GM21529 (cell line): ENCODE data around the gene OSBPL5.
"Not testable (repeated sequence)": the region's sequence is repeated elsewhere in the genome, so short reads cannot be mapped to it uniquely, and the experiment has no call there.

Experiments used
- ATAC-seq: cut with Tn5 transposase; IDR thresholded peaks from one replicate; pipeline ENCODE4 v1.9.1; 2021; ENCODE audit not compliant: unreplicated experiment

The OSBPL5 gene

DNA sequence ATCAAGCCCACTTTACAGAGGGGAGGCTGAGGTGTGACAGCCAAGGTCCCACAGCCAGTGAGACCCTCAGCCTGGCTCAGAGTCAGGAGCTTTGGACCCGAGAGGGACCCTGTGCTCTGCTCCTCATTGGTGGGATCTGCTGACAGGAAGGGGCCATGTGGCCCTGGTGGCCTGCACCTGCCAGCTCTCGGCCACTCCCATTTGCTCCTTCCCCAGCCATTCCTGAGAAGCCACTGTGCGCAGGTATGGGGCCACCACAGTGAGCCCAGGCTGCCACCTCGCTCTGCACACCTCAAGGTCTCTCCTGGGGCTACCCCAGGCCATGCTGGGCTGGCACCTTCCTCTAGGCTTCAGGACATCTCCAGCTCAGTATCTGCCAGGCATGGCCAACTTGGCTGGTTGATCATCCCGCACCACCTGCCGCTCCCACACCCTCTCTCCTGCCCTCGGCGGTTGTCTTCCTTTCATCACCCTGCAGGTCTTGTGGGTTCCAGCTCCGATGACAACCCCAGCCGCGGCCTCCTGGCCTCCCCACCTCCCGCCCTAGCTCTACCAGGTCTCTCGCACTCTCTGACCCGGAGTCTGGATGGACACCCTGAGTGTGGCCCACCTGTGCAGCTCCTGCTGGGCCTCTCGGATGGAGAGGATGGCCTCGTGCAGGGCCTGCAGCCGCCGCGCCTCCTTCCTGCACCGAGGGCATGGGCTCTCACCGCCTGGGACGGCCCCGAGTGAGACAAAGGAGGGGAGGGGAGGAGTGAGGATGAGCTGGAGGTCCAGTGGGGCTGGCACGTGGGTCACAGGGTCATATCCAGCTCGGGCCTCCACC lies 75.7 kb downstream of the OSBPL5 start:
- ATAC-seq = no peak

DNA sequence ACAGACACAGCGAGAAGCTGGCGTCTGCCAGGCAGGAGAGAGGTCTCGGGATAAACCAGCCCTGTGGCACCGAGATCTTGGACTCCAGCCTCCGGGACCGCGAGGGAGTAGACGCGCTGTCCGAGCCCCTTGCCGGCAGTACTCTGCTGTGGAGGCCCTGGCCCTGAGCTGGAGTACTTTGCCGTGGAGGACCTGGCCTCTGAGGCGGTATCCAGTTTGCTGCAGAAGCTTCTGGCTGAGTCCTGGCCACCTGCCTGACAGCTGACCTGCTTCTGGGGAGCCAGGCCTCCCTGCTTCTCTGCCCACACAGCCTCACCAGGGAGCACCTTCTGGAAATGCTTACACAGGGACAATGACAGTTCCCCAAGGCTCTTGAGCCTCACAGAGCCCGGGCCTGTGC lies 76.3 kb downstream of the OSBPL5 start:
- ATAC-seq = no peak

DNA sequence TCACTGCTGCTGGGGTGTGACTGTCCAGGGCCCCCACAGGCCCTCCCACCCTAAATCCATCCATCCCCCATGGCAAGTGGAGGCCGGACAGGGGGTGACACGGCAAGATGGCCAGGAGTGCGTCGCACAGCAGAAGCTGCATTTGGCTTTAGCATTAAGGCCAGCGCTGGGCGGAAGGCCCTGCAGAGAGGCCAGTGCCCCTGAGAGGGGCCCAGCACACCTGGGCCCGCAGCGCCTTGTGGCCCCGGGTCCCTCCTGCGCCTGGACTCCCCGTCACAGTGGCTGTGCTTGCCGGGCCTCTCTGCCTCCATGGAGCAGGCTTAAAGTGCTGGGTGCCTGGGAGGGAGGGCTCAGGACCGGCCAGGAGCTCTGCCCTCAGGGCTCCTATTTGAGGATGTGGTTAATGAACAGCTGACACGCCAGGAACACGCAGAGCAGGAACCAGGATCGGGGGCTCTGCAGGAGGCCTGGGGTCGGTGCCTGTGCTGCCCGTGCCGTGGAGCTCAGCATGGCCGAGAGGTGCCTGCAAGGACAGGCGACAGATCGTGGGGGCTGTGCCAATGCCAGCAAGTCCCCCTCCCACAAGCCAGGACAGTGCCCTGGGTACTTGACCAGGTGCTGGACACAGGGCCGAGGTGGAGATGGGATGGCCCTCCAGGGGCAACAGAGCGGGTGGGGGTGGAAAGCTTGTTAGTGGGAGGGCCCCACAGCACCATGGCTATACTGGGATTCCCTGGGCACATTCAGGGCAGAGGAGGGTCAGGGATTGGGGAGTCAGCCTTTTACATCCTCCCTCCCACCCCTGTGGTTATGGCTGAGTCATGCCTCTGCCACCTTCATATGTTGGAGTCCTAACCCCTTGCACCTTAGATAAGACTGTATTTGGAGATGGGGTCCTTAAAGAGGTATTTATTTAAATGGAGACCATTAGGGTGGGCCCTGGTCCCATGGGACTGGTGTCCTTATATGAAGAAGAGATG lies 77.0 kb downstream of the OSBPL5 start:
- no peak for ATAC-seq

DNA sequence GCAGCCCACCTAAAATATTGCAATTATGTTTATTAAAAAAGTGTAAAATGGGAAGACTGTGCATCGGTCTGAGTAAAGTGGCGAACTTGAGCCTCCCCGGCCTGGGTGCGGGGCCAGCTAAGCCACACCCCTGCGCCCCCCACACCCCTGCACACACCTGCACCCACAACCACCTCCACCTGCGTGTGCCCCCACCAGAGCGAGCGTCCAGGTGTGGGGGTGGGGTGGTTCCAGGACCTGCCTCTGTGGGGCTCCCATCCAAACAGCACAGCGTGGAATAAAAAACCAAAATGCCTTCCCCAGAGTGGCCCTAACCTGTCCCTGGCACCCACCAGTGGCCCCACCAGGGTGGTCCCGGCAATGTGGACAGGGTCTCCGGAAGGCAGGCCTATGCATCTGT lies 77.7 kb downstream of the OSBPL5 start:
- no peak for ATAC-seq

DNA sequence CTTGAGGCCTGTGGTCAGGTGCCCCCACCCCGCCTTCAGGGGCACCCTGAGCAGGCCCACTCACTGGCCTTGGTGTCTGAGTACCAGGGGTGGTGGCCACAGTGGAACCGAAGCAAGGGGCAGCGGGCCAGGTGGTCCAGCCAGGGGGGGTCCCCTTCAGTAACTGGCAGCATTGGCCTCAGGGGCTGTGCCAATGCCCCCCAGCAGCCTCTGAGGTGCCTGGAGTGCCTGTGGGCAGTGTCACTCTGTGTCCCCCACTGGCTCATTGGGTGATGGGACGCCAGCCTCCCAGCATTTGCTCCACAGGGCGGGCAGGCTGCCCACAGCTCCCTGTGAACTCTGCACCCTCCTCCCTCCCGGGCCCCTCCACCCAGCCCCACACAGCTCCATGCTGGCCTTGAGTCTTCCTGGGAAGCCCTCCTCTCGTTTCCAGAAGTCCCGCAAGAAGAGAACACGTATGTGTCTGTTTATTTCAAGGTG lies 78.4 kb downstream of the OSBPL5 start:
- no peak for ATAC-seq

DNA sequence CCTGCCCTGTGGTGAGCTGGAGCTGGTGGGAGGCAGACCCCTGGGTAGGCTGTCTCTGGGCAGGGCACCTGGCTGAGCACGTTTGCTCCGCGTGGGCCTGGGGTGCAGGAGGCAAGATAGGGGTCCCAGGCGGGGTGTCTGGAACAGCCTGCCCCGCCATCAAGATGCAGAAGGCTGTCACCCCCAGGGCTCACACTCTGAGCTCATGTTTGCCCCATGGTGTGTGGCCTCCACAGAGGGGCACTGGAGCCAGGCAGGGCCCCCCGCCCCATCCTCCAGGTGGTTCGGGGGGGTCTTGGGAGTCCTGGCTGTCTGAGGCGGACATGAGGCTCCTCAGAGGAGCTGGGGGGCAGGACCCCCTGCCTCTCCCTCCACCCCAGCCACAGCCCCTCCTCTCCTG lies 79.0 kb downstream of the OSBPL5 start:
- ATAC-seq = no peak

DNA sequence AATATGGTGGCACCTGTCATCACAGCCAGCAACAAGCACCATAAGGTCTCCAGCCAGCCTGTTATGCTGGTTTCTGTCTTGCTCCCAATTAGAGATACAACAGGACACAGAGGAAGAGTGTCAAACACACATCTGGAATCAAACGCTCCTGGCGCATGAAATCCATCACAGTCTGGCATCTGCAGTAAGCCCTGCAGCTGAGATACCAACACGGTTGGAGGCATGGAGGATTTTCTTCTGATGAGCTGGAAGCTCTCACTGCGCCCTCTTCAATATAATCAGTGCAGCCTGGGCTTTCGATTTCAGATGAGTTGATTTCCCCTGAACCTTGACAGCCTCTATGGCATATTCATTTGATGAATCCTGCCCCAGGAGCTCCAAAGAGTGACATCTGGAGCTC lies 80.1 kb downstream of the OSBPL5 start:
- ATAC-seq = no peak

DNA sequence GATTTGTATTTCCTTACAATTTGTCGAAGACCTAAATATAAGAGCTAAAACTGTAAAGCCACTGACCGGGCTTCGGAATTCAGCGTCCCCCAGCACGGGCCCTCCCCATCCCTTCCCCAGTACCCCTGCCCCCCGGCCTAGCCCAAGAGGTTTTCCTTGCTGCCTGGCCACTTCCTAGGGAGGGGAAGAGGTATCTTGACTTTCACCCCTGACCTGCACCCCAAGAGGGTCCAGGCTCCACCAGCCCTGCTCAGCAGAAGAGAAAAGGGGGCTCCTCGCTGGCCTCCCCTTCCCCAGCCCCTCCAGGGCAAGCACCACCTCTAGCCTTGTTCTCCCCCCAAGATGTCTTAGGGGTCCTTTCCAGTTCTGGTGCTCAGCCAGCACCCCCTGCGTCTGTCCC lies 81.8 kb downstream of the OSBPL5 start:
- no peak for ATAC-seq

DNA sequence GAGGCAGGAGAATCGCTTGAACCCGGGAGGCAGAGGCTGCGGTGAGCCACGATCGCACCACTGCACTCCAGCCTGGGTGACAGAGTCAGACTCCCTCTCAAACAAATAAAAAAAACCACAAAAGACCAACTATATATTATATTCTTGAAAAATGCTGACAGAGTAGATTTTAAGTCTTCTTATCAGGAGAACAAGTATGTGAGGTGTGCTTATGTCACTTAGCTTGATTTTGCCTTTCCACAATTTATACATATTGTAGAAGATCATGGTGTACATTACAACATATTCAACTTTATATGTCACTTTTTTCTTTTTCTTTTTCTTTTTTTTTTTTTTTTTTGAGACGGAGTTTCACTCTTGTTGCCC lies 83.7 kb downstream of the OSBPL5 start:
- no peak for ATAC-seq

DNA sequence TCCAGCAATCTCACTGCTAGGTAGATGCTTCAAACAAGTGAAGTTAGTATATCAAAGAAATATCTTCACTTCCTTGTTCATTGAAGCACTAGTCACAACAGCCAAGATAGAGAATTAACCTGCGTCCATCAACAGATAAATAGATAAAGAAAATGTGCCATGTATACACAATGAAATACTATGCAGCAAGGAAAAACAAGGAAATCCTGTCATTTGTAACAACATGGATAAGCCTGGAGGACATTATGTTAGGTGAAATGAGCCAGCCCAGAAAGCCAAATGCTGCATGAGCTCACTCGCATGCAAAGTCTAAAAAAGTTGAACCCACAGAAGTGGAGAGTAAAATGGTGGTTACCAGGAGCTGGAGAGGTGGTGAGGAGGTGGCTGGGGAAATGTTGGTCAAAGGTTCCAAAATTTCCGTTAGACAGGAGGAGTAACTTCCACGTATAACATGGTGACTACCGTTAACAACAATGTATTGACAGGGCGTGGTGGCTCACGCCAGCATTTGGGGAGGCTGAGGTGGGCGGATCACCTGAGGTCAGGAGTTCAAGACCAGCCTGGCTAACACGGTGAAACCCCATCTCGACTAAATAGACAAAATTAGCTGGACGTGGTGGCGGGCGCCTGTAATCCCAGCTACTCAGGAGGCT lies 84.3 kb downstream of the OSBPL5 start:
- ATAC-seq = no peak

DNA sequence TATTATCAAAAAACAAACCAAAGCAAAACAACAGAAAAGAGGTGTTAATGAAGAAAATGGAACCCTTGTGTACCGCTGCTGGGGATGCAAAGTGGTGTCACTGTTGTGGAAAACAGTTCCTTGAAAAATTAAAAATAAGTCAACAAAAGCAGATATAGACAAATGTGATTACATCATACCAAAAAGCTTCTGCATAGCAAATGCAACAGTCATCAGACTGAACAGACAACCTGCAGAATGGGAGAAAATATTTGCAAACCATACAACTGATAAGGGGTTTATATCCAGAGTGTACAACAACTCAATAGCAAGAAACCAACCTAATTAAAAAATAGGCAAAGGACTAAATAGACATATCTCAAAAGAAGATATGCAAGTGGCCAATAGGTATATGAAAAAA lies 85.0 kb downstream of the OSBPL5 start:
- ATAC-seq = no peak

DNA sequence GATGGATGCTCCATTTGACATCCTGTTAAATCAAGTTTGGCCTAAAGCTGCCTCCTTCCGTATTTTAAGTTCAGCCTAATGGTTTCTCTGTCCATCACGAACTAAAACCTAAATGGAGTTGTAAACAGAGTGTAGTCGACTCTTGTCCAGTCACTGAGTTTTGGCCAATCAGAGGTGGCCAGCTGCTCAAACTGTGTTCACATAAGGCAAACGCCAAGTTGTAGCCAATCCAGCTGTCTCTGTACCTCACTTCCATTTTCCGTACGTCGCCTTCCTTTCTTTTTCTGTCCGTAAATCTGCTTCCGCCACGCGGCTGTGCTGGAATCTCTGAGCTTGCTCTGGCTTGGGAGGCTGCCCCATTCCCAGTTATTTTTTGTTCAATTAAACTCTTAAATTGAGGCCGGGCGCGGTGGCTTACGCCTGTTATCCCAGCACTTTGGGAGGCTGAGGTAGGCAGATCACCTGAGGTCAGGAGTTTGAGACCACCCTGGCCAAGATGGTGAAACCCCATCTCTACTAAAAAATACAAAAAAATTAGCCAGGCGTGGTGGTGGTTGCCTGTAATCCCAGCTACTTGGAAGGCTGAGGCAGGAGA lies 87.2 kb downstream of the OSBPL5 start:
- ATAC-seq = no peak

DNA sequence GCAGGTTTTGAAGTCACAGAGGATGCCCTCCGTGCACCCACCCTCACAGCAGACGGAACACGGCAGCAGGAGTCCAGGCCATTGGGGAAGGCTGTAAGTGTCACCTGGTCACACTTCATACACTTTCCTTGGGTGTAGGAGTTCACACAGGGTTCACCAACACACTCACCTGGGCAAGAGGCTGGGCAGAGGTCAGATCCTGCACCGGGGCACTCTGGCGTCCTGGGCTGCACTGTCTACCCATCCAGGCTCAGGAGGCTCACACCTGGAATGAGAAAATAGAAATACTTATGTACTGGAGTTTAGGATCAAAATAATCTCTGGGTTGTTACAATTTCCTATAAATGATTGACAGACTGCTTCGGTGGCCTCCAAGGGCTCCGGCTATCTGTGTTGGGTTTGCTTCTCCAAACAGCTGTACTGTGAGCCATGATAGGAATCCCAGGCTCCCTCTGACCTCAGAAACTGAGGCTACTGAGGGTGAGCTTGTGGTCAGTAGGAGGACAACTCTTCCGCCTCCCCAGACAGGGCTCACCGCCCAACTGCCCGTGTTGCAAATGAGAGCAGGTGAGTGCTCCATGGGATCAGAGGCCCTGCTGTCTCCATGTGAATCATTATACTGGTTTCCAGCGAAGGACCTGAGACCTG lies 87.8 kb downstream of the OSBPL5 start:
- ATAC-seq = no peak

DNA sequence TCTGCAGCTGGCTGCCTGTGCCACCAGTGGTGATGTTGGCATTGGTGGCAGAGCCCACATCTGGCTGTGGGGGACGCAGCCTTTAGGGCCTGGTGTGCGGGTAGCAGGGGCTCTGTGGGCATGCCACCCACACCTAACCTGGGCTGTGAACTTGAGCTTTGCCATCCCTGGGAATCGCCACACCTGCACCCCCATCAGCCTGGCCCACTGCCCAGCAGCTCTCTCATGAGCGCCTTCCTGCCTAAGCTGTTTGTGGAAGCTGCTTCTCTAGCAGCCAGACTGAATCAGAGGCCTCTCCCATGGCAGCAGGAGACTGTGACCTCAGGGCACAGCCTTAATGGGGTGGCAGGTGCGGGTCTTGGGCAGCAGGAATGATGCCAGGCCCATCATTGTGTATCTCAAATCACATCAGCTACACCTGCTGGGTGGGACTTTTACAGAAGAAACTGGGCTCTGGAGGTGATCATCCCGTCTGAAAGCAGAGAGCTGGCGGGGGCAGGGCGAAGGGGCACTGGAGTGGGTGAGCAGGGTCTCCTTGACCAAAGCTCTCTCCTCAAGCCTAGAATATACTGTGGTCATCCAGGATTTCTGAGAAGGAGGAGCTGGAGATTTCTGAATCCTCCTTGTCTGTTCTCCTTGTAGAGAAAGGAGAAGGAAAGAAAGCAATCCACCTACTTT lies 90.1 kb downstream of the OSBPL5 start:
- ATAC-seq = no peak

DNA sequence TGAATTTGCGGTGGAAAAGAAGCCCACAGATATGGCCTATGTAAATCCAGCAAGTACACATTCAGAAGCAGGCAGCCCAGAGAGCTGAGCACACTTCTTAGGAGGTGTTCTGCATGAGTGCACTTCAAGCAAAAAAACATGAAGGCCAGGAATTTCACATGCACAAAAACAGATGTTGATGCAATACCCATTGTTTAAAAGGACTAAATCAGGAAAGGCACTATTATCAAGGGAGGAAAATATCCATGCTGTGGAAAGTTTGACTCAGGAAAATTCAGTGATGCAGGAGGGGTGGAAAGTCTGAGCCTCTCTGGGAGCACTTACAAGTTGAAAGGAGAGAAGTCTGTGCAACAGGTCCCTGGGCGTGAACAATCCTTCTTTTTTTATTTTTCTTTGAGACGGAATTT lies 92.1 kb downstream of the OSBPL5 start:
- no peak for ATAC-seq

DNA sequence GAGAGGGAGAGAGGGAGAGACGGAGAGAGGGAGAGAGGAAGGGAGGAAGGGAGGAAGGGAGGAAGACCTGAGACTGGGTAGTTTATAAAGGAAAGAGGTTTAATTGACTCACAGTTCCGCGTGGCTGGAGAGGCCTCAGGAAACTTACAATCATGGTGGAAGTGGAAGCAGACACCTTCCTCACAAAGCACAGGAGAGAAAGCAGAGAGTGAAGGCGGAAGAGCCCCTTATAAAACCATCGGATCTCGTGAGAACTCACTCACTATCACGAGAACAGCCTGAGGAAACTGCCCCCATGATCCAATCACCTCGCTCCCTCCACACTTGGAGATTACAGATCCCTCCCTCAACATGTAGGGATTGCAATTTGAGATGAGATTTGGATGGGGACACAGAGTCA lies 95.7 kb downstream of the OSBPL5 start:
- no peak for ATAC-seq

DNA sequence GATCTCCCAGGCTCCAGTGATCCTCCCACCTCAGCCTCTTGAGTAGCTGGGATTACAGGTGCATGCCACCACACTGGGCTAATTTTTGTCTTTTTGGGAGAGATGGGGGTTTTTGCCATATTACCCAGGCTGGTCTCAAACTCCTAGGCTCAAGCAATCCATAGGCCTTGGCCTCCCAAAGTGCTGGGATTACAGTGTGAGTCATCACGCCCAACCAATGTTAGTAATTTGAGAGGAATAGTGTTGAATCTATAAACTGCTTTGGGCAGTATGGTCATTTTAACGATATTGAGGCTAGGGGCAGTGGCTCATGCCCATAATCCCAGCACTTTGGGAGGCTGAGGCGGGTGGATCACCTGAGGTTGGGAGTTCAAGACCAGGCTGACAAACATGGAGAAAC lies 98.8 kb downstream of the OSBPL5 start:
- not testable (repeated sequence) for ATAC-seq

DNA sequence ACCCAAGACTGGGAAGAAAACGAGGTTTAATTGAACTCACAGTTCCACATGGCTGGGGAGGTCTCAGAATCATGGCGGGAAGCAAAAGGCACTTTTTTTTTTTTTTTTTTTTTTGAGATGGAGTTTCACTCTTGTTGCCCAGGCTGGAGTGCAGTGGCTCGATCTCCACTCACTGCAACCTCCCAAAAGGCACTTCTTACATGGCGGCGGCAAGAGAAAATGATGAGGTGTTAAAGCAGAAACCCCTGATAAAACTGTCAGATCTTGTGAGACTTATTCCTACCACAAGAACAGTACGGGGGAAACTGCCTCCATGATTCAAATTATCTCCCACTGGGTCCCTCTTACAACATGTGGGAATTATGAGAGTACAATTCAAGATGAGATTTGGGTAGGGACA lies 100.4 kb downstream of the OSBPL5 start:
- ATAC-seq = not testable (repeated sequence)

DNA sequence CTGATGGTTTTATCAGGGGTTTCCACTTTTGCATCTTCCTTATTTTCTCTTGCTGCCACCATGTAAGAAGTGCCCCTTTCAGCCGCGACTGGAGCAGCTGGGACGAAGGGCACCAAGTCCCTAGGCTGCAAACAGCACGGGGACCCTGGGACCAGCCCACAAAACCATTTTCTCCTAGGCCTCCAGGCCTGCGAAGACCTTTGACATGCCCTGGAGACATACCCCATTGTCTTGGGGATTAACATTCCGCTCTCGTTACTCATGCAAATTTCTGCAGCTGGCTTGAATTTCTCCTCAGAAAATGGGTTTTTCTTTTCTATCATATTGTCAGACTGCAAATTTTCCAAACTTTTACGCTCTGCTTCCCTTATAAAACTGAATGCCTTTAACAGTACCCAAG lies 101.2 kb downstream of the OSBPL5 start:
- not testable (repeated sequence) for ATAC-seq

DNA sequence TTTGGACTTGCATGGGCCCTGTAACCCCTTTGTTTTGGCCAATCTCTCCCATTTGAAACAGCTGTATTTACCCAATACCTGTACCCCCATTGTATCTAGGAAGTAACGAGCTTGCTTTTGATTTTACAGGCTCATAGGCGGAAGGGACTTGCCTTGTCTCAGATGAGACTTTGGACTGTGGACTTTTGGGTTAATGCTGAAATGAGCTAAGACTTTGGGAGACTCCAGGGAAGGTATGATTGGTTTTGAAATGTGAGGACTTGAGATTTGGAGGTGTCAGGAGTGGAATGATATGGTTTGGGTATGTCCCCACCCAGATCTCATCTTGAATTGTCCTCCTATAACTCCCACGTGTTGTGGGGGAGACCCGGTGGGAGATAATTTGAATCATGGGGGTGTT lies 101.7 kb downstream of the OSBPL5 start:
- not testable (repeated sequence) for ATAC-seq
